Right lobe of liver (tissue), 6 donors: Measurements from ENCODE around the gene MAP4. TPM values are rescaled to one million over a fixed set of nuclear protein-coding genes. Genes with fewer than 3 reads are reported as not detected.

ENCODE experiments used
- ATAC-seq, 4 donors: fragments of 200-7000 bp; cut with Tn5 transposase; one replicate each; pipeline ENCODE4 v1.9.1; 2020; ENCODE audit warnings: mild to moderate bottlenecking in 4 of 4, moderate library complexity in 4 of 4
- DNase-seq, 3 donors: peaks; one replicate each; pipeline ENCODE4 v3.0.0-alpha.2; 2020
- H3K27ac ChIP-seq, 3 donors: fragments of 200-600 bp; one replicate each; pipeline ENCODE4 v1.8.0; 2022
- H3K27me3 ChIP-seq, 2 donors: fragments of 200-600 bp; one replicate each; pipeline ENCODE4 v1.8.0; 2022
- H3K36me3 ChIP-seq, 4 donors: fragments of 200-600 bp; sonication (generic) in 1 of 4; one replicate each; pipeline versions ENCODE4 v1.5.1 to v1.8.0; 2017 to 2022; ENCODE audit warnings: control low read depth in 1 of 4
- H3K4me1 ChIP-seq, 4 donors: fragments of 200-600 bp; sonication (generic) in 1 of 4; one replicate each; pipeline versions ENCODE4 v1.5.1 to v1.8.0; 2017 to 2022; ENCODE audit warnings: control low read depth in 1 of 4
- H3K4me3 ChIP-seq, 3 donors: fragments of 200-600 bp; one replicate each; pipeline ENCODE4 v1.8.0; 2022
- H3K9me3 ChIP-seq, 4 donors: fragments of 200-600 bp; sonication (generic) in 1 of 4; one replicate each; pipeline versions ENCODE4 v1.5.1 to v1.8.0; 2017 to 2022; ENCODE audit warnings: control low read depth in 1 of 4
- CTCF ChIP-seq, 4 donors: fragments of 200-600 bp in 3 of 4; fragments of 450-650 bp in 1 of 4; IDR thresholded peaks; one replicate each; pipeline versions ENCODE4 v1.5.1 to v1.8.0; 2016 to 2022; ENCODE audit warnings: antibody characterized with exemption in 4 of 4, mild to moderate bottlenecking in 2 of 4
- POLR2A ChIP-seq: fragments of 450-650 bp; IDR thresholded peaks from one replicate; pipeline ENCODE4 v1.6.1; 2017; ENCODE audit warnings: antibody characterized with exemption, mild to moderate bottlenecking
- WGBS: methylation state at CpG from one replicate; pipeline ENCODE4 v1.1.6; 2018; ENCODE audit warnings: low coverage, low lambda C conversion rate; ENCODE audit not compliant: insufficient coverage; ENCODE audit errors: missing lambda C conversion rate; 5-methylcytosine and 5-hydroxymethylcytosine counted together
- intact Hi-C, 2 donors: fragments of 100-400 bp; cut with DNase I; formaldehyde crosslinking; loops; one replicate each; pipeline versions ENCODE4 v1.11.2 to v1.14.1; 2022
- total RNA-seq, 6 experiments: library from RNA; depleted of rRNA in 2 of 6; stranded (reverse); fragments of >200 nt in 2 of 6; fragmentation: NEBNext Ultra II Directional in 3 of 6; extraction: Animal tissue kit (Norgen Biotek cat#: 25700) in 3 of 6; gene quantifications; one replicate each; pipeline versions ENCODE4 v1.1.0 to v1.2.4, GENCODE V29; 2016 to 2023
- donor health status: DM: no; HTN: yes; CAD: no.
- donor health status: DM: no; HTN: no; CAD: no.
- donor health status: DM: no; HTN: no; CAD: no.
- donor health status: DM: no; HTN: yes; CAD: no.
- donor health status: DM: no; HTN: yes; CAD: no.

Gene MAP4
- total RNA-seq, 6 experiments from 2014 or later: 59.1 to 94.9 (median 66.2) TPM

DNA sequence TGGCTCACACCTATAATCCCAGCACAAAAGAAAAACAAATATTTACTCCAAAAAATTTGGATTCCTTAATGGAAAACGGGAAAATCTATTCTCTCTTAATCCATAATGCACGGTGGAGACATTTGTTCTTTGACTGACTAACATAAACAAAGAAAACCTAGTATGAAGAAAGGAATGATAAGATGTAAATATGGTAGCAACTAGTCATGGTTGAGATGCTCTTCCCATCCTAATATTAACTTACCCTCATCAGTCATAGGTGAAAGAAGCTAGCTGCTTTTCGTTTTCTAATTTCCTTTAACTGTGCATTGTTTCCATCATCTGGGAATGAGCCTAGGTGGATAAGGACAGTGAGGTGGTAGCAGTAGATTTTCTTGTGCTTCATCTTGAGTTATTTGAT lies 22.0 kb downstream of the MAP4 start:
- peaks cover 0 to 14% (median 0%) of the 10 kb centered on the region in 4 donors for H3K36me3 ChIP-seq
- no peak overlapping the region for H3K27ac ChIP-seq

GRCh38 chr3:47991341-47991740 lies 24.9 kb downstream of the MAP4 start:
- Histone ChIP-seq H3K27me3 (no peaks in the 10 kb centered on the region), H3K36me3 (peaks cover 0 to 14% (median 0%) of the 10 kb centered on the region in 4 donors), H3K4me3 (no peak overlapping the region), H3K9me3 (no peaks in the 10 kb centered on the region), H3K4me1 (no peaks in the 10 kb centered on the region), H3K27ac (no peak overlapping the region)
- no peak for DNase-seq
- intact Hi-C loops: loop anchor here in 1 of 2 donors (10.0 kb wide), 1 partner anchor 147 kb away; no protein-coding TSS in a partner anchor
- no peak for ATAC-seq
- TF ChIP-seq POLR2A: no peak
- no peak for TF ChIP-seq CTCF (IDR thresholded peaks at IDR 0.05)
- WGBS: 93% methylated on average over 7 of the region's 11 CpGs

More for the DNA sequence above, 22.0 kb downstream of the MAP4 start:
- H3K9me3 ChIP-seq: no peaks in the 10 kb centered on the region
- no peaks in the 10 kb centered on the region for H3K4me1 ChIP-seq
- ATAC-seq (no peak), DNase-seq (no peak)
- TF ChIP-seq POLR2A (no peak), CTCF (IDR thresholded peaks at IDR 0.05) (no peak)
- no peaks in the 10 kb centered on the region for H3K27me3 ChIP-seq
- 75% methylated on average over 3 of the region's 3 CpGs for WGBS
- intact Hi-C loops: loop anchor here in 1 of 2 donors (10.0 kb wide), 1 partner anchor 149 kb away; no protein-coding TSS in a partner anchor
- no peak overlapping the region for H3K4me3 ChIP-seq

DNA sequence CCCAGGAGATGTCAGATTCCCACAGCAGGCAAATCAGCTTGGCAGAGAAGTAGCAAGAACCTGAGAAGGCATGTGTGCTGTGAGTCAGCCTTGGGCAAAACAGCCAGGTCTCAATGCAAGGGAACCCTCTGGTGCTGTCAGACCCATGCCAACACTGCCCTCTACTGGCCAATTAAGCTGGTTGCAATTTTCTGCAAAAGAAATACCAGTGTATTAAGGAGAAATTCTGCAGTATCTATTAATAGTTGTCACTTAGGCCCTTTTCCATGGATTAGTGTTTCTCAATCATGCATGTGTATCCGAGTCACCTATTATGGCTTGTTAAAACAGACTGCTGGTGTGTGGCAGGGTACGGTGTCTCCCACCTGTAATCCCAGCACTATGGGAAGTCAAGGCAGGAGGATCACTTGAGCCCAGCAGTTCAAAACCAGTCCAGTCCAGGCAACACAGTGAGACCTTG lies 26.2 kb downstream of the MAP4 start:
- peak; percentile 95 to 98 (median 97) for ATAC-seq

DNA sequence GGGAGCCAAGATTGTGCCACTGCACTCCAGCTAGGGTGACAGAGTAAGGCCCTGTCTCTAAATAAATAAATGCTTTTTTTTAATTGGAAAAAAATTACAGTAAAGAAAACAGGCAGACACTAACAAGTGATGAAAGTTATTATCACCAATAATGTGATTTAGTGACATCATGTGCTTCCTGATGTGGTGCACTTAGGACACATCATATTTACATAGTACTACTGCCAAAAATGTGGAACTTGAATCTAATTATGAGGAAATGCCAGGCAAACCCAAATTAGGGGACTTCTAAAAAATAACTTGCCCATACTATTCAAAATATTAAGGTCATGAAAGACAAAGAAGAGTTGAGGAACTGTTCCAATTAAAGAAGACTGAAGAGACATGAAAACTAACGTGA lies 30.8 kb downstream of the MAP4 start:
- 8% methylated on average over 1 of the region's 1 CpG for WGBS
- ATAC-seq (peak; percentile 69 to 79 (median 74)), DNase-seq (no peak)
- intact Hi-C loops: no loop called here
- H3K27me3 ChIP-seq: no peaks in the 10 kb centered on the region
- peaks cover 0 to 13% (median 6%) of the 10 kb centered on the region in 4 donors for H3K4me1 ChIP-seq
- peak overlapping the region in 1 of 3 donors; percentile 22 for H3K27ac ChIP-seq
- H3K4me3 ChIP-seq: no peak overlapping the region
- TF ChIP-seq POLR2A (no peak), CTCF (IDR thresholded peaks at IDR 0.05) (no peak)
- H3K36me3 ChIP-seq: no peaks in the 10 kb centered on the region
- H3K9me3 ChIP-seq: no peaks in the 10 kb centered on the region

More for the DNA sequence above, 26.2 kb downstream of the MAP4 start:
- peaks cover 0 to 11% (median 5%) of the 10 kb centered on the region in 4 donors for H3K4me1 ChIP-seq
- H3K4me3 ChIP-seq: no peak overlapping the region
- H3K36me3 ChIP-seq: peaks cover 0 to 14% (median 0%) of the 10 kb centered on the region in 4 donors
- H3K9me3 ChIP-seq: no peaks in the 10 kb centered on the region
- H3K27me3 ChIP-seq: no peaks in the 10 kb centered on the region
- peak; percentile 88 to 93 (median 90) for TF ChIP-seq CTCF (IDR thresholded peaks at IDR 0.05)
- TF ChIP-seq POLR2A: no peak
- H3K27ac ChIP-seq: no peak overlapping the region
- peak in 2 of 3 donors; percentile 64 to 74 for DNase-seq
- intact Hi-C loops: loop anchor here in 1 of 2 donors (10.0 kb wide), 1 partner anchor 145 kb away; no protein-coding TSS in a partner anchor
- 42% methylated on average over 2 of the region's 2 CpGs for WGBS
